H9 (cell line): ENCODE results near the gene CSF1. TPM values are rescaled to one million over a fixed set of nuclear protein-coding genes. Genes with fewer than 3 reads are reported as not detected.

Experiments
- DNase-seq: peaks from one replicate; pipeline ENCODE4 v3.0.0-alpha.2; 2017
- H2AFZ ChIP-seq: one replicate; pipeline ENCODE4 v1.6.1; 2013; ENCODE audit warnings: mild to moderate bottlenecking, low read length, control low read depth, moderate library complexity
- H2AK5ac ChIP-seq: 2 replicates; pipeline ENCODE4 v1.6.1; 2013; ENCODE audit warnings: low read length, control low read depth, mixed read lengths; ENCODE audit not compliant: insufficient read length
- H2BK120ac ChIP-seq: one replicate; pipeline ENCODE4 v1.6.1; 2013; ENCODE audit warnings: low read depth, mild to moderate bottlenecking, low read length, control low read depth, inconsistent platforms; ENCODE audit not compliant: poor library complexity, severe bottlenecking
- H2BK12ac ChIP-seq: 2 replicates; pipeline ENCODE4 v1.6.1; 2013; ENCODE audit warnings: low read length, control low read depth, mixed read lengths, low read depth; ENCODE audit not compliant: insufficient read length
- H2BK15ac ChIP-seq: 2 replicates; pipeline ENCODE4 v1.6.1; 2013; ENCODE audit warnings: low read depth, low read length, control low read depth
- H2BK20ac ChIP-seq: one replicate; pipeline ENCODE4 v1.6.1; 2013; ENCODE audit warnings: low read depth, mild to moderate bottlenecking, low read length, control low read depth, inconsistent platforms; ENCODE audit not compliant: poor library complexity, severe bottlenecking
- H2BK5ac ChIP-seq: 2 replicates; pipeline ENCODE4 v1.6.1; 2013; ENCODE audit warnings: low read length, control low read depth, mixed read lengths; ENCODE audit not compliant: insufficient read length
- H3K14ac ChIP-seq: 2 replicates; pipeline ENCODE4 v1.6.1; 2013; ENCODE audit warnings: low read length, control low read depth; ENCODE audit not compliant: insufficient read depth
- H3K18ac ChIP-seq: 2 replicates; pipeline ENCODE4 v1.6.1; 2013; ENCODE audit warnings: low read depth, mild to moderate bottlenecking, mixed read lengths, low read length, control low read depth; ENCODE audit not compliant: insufficient read length
- H3K23ac ChIP-seq: 2 replicates; pipeline ENCODE4 v1.6.1; 2013; ENCODE audit warnings: low read length, control low read depth, mixed read lengths, low read depth; ENCODE audit not compliant: insufficient read length
- H3K23me2 ChIP-seq: 2 replicates; pipeline ENCODE4 v1.6.1; 2013; ENCODE audit warnings: low read depth, mild to moderate bottlenecking, mixed read lengths, low read length, control low read depth; ENCODE audit not compliant: insufficient read length, poor library complexity, severe bottlenecking
- H3K27ac ChIP-seq: 2 replicates; pipeline ENCODE4 v1.5.1; 2013; ENCODE audit warnings: low read length, control low read depth, mixed read lengths, low read depth; ENCODE audit not compliant: insufficient read length
- H3K27me3 ChIP-seq: 2 replicates; pipeline ENCODE4 v1.6.1; 2013; ENCODE audit warnings: low read length, control low read depth, inconsistent platforms; ENCODE audit not compliant: insufficient read depth
- H3K4ac ChIP-seq: 2 replicates; pipeline ENCODE4 v1.6.1; 2013; ENCODE audit warnings: low read depth, mild to moderate bottlenecking, control low read depth, inconsistent platforms, low read length, moderate library complexity
- H3K4me1 ChIP-seq: 2 replicates; pipeline ENCODE4 v1.6.1; 2013; ENCODE audit warnings: low read length, control low read depth, inconsistent platforms; ENCODE audit not compliant: insufficient read depth
- H3K4me2 ChIP-seq: 2 replicates; pipeline ENCODE4 v1.6.1; 2013; ENCODE audit warnings: low read length, control low read depth, mixed read lengths; ENCODE audit not compliant: insufficient read length, insufficient read depth
- H3K56ac ChIP-seq: 2 replicates; pipeline ENCODE4 v1.6.1; 2013; ENCODE audit warnings: low read depth, mild to moderate bottlenecking, mixed read lengths, low read length, control low read depth; ENCODE audit not compliant: insufficient read length
- H3K79me1 ChIP-seq: 2 replicates; pipeline ENCODE4 v1.6.1; 2013; ENCODE audit warnings: low read depth, mild to moderate bottlenecking, moderate library complexity, low read length, control low read depth, inconsistent platforms; ENCODE audit not compliant: insufficient read depth, poor library complexity, severe bottlenecking
- H3K79me2 ChIP-seq: 2 replicates; pipeline ENCODE4 v1.6.1; 2013; ENCODE audit warnings: low read length, control low read depth, inconsistent platforms; ENCODE audit not compliant: insufficient read depth
- H3K9ac ChIP-seq: 2 replicates; pipeline ENCODE4 v1.6.1; 2013; ENCODE audit warnings: low read length, control low read depth, mixed read lengths; ENCODE audit not compliant: insufficient read length; ENCODE audit errors: extremely low read depth
- H3K9me3 ChIP-seq: one replicate; pipeline ENCODE4 v1.6.1; 2013; ENCODE audit warnings: low read depth, low read length, inconsistent platforms; ENCODE audit not compliant: control insufficient read depth
- H3T11ph ChIP-seq: one replicate; pipeline ENCODE4 v1.6.1; 2013; ENCODE audit warnings: mild to moderate bottlenecking, low read length, control low read depth, inconsistent platforms
- H4K20me1 ChIP-seq: one replicate; pipeline ENCODE4 v1.6.1; 2013; ENCODE audit not compliant: control insufficient read depth, insufficient read length, insufficient read depth
- H4K5ac ChIP-seq: 2 replicates; pipeline ENCODE4 v1.6.1; 2013; ENCODE audit warnings: low read depth, mild to moderate bottlenecking, mixed read lengths, low read length, control low read depth; ENCODE audit not compliant: insufficient read length
- H4K8ac ChIP-seq: replicated peaks from 2 replicates; pipeline ENCODE4 v1.6.1; 2013; ENCODE audit warnings: low read length, control low read depth, mixed read lengths, low read depth; ENCODE audit not compliant: insufficient read length
- H4K91ac ChIP-seq: 2 replicates; pipeline ENCODE4 v1.6.1; 2013; ENCODE audit warnings: low read depth, mild to moderate bottlenecking, moderate library complexity, mixed read lengths, low read length, control low read depth; ENCODE audit not compliant: insufficient read length
- H3K27ac Mint-ChIP-seq, 3 experiments: 2 replicates in 2 of 3; 3 replicates in 1 of 3; pipeline ENCODE4 v1.8.0; 2020 to 2021; ENCODE audit warnings: mixed read lengths in 3 of 3, mild to moderate bottlenecking in 1 of 3, moderate library complexity in 1 of 3
- H3K27me3 Mint-ChIP-seq: 2 replicates; pipeline ENCODE4 v1.8.0; 2021; ENCODE audit warnings: low read depth, mild to moderate bottlenecking, moderate library complexity, mixed read lengths
- H3K36me3 Mint-ChIP-seq, 3 experiments: 2 replicates in 2 of 3; 3 replicates in 1 of 3; pipeline ENCODE4 v1.8.0; 2020 to 2021; ENCODE audit warnings: low read depth in 3 of 3, mixed read lengths in 3 of 3; ENCODE audit not compliant: insufficient read depth in 1 of 3
- H3K4me1 Mint-ChIP-seq, 2 experiments: 2 replicates each; pipeline ENCODE4 v1.8.0; 2020; ENCODE audit warnings: mixed read lengths in 2 of 2
- H3K4me3 Mint-ChIP-seq, 2 experiments: 2 replicates in 1 of 2; 3 replicates in 1 of 2; pipeline ENCODE4 v1.8.0; 2020 to 2021; ENCODE audit warnings: mild to moderate bottlenecking in 2 of 2, mixed read lengths in 2 of 2, moderate library complexity in 1 of 2
- H3K9me3 Mint-ChIP-seq, 2 experiments: 2 replicates in 1 of 2; 3 replicates in 1 of 2; pipeline ENCODE4 v1.8.0; 2020; ENCODE audit warnings: mild to moderate bottlenecking in 2 of 2, mixed read lengths in 2 of 2, moderate library complexity in 1 of 2
- CTCF ChIP-seq: fragments of 200-600 bp; sonication (generic); conservative IDR thresholded peaks from 3 replicates; pipeline ENCODE4 v1.8.0; 2021; ENCODE audit warnings: antibody characterized with exemption, mild to moderate bottlenecking
- WGBS: extraction: QIAGEN DNeasy Blood & Tissue Kit; methylation state at CpG from one replicate; pipeline ENCODE4 v1.1.7; 2013; ENCODE audit warnings: missing lambda C conversion rate, low lambda C conversion rate, mixed read lengths; ENCODE audit not compliant: insufficient read length; ENCODE audit errors: extremely low coverage; 5-methylcytosine and 5-hydroxymethylcytosine counted together
- total RNA-seq: library from RNA; stranded (reverse); gene quantifications from 2 replicates; pipeline ENCODE4 v1.2.1, GENCODE V29; 2021

The CSF1 gene
- total RNA-seq, 1 experiment from 2014 or later, result 2.3 TPM

- Histone ChIP-seq H4K91ac (no peak overlapping the region), H3K4me2 (no peak overlapping the region), H2BK120ac (no peak overlapping the region), H3K4me1 (no peaks in the 10 kb centered on the region), H3K9ac (no peak overlapping the region), H4K20me1 (no peaks in the 10 kb centered on the region), H3T11ph (no peak overlapping the region), H3K27me3 (no peaks in the 10 kb centered on the region; the same call in 1 of the 2 replicates), H3K14ac (no peak overlapping the region; the same call in 1 of the 2 replicates), H2AFZ (no peak overlapping the region), H4K8ac (no peak overlapping the region), H3K79me2 (no peaks in the 10 kb centered on the region), H2AK5ac (no peak overlapping the region), H3K9me3 (no peaks in the 10 kb centered on the region), H3K18ac (no peak overlapping the region), H2BK15ac (no peak overlapping the region), H3K79me1 (no peaks in the 10 kb centered on the region), H3K4ac (no peak overlapping the region), H2BK5ac (no peak overlapping the region), H3K27ac (no peak overlapping the region), H2BK12ac (no peak overlapping the region), H4K5ac (no peak overlapping the region), H3K56ac (peak overlapping the region; percentile 3), H3K23me2 (no peaks in the 10 kb centered on the region), H3K23ac (no peak overlapping the region), H2BK20ac (no peak overlapping the region)
- Mint-ChIP-seq H3K9me3 (no peaks in the 10 kb centered on the region), H3K36me3 (peaks cover 5 to 27% (median 18%) of the 10 kb centered on the region in 3 experiments; a peak in 5 of 7 replicates), H3K27ac (no peak overlapping the region), H3K4me1 (peaks cover under 1 to 7% of the 10 kb centered on the region in 2 experiments), H3K27me3 (peaks cover 10% of the 10 kb centered on the region), H3K4me3 (no peak overlapping the region)
- WGBS, result no CpG with 5 or more reads among the region's 6 CpGs
- no peak for DNase-seq
- peak; percentile 38 for TF ChIP-seq CTCF
Measured at GRCh38 chr1:109917768-109918606, 7.3 kb downstream of the CSF1 start.
